GM21576 (cell line): ENCODE measurements around the gene SLC25A38.
A peak's percentile ranks its signal among the peaks of the same experiment; 100 is the strongest.

Experiments
- ATAC-seq: cut with Tn5 transposase; IDR thresholded peaks from one replicate; pipeline ENCODE4 v1.9.1; 2021; ENCODE audit warnings: mild to moderate bottlenecking, moderate library complexity; ENCODE audit not compliant: unreplicated experiment

SLC25A38 gene

DNA sequence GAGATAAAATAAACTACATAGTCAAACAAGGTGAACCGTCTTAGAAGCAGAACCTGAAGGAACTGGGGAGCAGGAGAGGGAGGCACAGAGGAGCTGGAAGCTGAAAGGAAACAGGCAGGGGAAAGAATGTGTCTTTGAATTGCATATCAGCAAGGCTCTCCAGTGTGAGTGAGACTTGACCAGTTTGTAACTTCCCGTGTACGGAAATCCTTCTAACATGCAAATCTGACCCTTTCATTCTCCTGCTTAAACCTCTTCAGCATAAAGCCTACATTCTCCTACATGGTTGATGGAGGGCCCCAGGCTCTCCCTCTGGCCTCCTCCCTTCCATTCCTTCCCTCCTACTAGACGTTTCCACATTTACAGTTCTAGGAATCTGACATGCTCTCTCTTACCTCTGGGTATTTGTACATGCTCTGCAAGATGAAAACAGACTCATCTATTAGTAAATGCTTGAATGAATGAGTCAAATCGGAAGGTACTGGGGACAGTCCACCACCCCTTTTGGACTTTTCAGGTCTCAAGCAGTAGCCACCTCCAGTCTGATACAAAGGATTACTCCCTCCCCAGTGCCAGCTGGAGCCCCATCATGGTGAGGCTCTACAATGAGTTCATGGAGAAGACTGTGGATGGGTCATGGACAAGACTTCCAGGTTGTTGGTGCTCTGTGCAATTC, 6.1 kb upstream of the SLC25A38 start:
- no peak for ATAC-seq

DNA sequence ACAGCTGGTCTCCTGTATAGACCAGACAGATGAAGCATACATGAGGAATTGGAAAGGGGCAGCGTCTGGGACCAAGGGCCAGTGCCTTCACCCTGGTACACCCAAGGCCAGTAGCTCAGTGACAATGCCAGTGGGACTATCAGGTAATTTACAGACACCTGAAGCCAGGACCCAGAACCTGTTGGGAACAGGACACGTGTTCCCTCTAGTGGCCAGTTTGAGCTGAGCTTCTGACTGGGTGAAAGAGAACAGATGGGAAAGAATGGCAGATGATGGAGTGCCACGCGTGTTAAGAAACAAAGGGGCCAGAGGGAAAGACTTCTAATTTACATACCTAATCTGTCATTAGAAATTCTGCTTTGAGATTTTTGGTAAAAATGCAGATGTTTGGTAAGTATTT, 5.1 kb upstream of the SLC25A38 start:
- ATAC-seq = peak; percentile 57

DNA sequence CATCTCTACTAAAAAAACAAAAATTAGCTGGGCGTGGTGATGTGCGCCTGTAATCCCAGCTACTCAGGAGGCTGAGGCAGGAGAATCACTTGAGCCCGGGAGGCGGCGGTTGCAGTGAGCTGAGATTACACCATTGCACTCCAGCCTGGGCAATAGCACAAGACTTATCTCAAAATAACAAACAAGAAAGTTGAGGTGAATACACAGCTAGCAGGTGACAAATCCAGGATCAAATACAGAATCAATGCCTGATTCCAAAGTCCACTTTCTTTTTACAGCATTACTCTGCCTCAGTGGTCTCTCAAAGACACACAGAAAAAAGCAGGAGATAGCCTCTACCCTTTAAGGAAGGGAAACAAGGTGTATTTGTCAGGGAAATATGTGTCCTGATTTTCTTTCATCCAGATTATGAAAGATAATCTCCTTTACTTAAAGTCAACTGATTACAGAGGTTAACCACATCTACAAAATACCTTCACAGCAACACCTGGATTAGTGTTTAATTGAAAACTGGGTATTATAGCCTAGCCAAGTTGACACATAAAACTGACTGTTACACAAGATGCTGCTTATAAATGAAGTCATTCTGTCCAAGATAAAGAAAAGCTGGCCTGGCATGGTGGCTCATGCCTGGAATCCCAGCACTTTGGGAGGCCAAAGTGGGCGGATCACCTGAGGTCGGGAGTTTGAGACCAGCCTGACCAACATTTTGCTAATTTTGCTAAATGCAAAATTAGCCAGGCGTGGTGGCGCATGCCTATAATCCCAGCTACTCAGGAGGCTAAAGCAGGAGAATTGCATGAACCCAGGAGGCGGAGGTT, 4.0 kb upstream of the SLC25A38 start:
- no peak for ATAC-seq

DNA sequence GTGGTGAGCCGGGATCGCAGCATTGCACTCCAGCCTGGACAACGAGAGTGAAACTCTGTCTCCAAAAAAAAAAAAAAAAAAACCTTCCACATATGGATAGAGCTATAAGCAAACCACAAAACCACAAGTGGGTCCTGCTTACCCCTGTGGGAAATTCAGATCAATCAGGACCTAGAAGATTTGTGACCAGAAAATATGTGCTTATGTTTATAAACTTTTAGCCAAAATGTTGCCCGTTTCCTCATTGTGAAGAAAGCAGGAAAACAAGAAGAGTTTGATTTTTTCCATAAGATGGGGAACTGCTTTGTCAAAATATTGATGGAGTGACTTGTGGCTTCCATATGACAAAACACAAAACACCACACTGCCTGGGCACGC, 3.4 kb upstream of the SLC25A38 start:
- no peak for ATAC-seq

DNA sequence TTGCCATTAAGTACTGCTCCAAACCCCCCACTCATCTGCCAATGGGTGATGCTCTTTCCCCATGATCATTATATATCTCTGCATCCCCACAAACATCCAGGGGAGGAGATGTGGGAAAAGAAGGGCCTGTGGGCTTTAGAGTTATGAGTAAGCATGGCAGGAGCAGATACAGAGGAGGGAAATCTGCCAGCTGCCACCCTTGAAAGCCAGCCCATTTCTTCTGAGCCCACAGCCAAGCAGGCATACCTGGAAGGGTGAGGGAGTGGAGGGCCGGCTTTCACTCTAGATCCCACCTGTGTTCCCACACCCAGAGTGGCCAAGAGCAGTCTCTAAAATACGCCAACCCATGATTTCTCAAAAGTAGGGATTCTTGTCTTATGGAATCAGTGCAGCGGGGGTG, 1.7 kb upstream of the SLC25A38 start:
- no peak for ATAC-seq

DNA sequence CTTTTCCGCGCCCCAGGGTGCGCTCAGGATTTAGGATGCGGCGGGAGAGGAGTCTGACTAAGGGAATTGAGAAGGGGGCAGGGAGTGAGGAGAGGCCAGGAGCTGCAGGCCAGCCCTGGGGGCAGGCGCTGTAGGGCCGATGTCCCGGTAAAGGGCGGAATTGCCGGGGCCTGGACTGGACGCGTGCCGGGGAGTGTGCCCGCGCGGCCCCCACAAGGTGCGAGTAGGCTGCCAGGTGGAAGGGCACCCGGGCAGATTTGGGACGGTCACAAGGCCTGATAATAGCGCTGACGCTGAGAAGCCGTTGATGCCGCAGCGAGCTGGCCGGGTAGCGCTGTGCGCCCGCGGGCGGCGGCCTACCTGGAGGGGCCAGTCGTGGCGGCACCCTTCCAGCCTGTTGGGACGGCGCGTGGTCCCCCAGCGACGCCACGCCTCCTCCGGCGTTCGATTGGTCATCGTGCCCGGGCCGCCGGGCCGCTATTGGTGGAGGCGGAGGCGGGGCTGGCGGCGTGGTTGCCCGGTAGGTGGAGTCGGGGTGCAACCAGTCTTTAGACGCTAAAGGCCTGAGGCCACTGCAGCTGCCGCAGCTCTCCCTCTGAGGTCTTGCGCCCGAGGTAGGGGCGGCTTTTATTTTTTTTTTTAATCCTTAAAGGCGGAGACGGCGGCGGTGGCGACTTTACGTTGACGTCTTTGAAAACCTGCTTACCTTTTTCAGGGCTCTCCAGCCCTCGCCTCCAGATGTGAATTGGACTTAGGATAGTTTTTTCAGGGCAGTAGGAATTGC, 903 bp downstream of the SLC25A38 start:
- ATAC-seq = peak; percentile 70

DNA sequence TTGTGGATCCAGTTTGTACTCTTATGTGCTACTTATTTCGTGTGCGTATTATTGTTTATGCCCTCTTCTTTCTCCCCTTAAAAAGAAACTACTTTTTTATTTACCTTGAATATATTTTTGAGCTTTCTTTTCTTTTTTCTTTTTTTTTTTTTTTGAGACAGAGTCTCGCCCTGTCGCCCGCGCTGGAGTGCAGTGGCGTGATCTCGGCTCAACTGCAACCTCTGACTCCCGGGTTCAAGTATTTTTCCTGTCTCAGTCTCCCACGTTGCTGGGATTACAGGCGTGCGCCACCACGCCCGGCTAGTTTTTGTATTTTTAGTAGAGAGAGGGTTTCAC, 1.5 kb downstream of the SLC25A38 start:
- no peak for ATAC-seq

DNA sequence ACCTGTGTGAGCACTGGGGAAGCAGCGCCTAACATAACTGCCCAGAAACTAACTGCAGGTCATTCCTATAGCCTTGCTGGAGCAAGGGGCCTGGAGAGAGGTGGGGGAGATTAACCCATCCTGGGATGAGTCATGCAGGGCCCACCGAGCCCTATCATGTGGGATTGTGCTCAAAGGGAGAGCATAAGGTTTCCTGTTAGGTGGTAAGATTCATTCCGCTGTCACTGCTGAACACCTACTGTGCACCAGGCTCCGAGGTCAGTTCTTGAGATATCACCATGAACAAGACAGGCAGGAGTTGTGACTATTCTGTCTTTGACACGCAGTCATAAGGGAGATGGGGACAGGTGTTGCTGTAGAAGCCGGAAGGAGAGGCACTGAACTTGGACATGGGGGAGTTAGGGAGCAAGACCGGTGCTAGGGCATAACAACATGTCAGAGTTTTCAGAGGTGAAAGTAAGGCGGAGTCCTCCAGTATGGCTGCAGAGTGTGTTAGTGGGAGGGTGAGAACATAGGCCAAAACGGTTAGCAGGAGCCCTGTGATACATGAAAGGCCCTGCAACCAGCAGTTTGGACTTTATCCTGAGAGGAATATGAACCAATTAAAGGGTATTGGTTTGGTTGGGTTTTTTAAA, 2.4 kb downstream of the SLC25A38 start:
- ATAC-seq = no peak

DNA sequence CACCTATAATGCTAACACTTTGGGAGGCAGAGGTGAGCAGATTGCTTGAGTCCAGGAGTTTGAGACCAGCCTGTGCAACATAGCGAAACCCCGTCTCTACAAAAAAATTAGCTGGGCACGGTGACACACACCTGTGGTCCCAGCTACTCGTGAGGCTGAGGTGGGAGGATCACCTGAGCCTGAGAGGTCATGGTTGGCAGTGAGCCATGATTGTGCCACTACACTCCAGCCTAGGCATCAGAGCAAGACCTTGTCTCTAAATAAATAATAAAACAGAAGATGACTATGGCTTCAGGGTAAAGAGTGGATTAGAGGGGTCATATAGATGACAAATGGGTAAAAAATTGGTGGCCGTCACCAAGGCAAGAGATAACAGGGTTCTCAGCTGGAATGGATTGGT, 3.1 kb downstream of the SLC25A38 start:
- no peak for ATAC-seq

DNA sequence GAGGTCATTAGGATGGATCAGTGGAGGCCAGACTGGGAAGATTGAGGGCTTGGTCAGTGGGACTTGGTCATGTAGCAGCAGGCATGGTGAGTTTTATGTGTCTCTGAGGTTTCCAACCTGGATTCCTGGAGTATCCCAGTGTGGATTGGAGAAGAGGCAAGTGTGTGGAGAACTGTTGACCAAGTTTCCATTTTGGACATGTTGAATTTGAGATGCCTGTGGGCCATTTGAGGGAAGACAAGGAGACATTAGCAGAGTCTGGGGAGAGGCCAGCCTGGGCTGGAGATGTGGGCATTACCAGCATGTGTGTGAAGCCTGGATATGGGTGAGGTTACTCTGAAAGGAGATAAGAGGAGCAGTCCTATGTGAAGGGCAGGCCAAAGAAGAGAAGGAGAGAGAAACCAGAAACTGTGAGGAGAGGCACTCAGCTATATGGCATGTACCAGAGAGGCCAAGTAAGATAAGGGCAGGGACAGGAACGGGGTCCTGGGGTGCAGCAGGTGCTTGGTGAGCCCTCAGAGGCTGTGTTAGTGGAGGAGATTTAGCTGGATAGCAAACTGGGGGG, 4.3 kb downstream of the SLC25A38 start:
- ATAC-seq = no peak

DNA sequence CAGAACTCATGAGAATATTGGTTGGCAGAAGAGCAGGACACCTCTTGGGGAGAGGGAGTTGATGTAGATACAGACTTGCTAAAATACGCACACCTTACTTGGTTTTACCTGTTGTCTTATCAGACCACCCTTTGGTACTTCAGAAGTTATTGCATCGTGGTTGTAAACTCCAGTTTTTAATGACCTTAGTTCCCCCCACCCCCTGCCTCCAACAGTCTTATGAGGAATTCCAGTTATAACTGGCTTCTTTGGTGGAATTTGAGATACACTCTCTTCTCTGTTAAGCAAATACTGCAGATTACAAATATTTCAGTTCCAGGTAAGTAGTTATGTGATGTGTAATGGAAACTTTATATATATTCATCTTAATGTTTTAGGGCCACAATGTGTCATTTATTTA, 5.0 kb downstream of the SLC25A38 start:
- ATAC-seq = no peak

DNA sequence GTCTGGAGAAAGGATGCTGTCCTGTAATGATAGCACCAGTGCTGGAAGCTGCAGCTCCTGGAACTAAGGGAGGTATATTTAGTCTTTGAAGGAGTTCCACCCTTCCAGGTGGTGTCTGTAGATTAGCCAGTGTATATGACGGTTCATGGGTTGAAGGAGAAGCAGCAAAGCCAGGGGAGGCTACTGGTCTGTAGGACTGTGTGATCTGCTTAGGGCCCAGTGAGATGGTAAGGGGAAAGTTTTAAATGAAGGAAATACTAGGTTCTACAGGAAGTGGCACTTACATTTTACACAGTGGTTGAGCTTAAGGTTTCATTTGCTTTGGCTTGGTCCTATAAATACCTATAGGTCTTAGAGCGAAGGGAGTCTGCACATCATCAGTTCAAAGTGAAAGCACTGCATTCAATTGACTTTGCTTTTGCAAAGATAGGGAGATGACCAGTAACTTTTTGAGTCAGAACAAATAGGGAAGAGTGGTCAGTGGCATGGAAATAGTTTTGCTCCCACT, 5.6 kb downstream of the SLC25A38 start:
- peak; percentile 79 for ATAC-seq

DNA sequence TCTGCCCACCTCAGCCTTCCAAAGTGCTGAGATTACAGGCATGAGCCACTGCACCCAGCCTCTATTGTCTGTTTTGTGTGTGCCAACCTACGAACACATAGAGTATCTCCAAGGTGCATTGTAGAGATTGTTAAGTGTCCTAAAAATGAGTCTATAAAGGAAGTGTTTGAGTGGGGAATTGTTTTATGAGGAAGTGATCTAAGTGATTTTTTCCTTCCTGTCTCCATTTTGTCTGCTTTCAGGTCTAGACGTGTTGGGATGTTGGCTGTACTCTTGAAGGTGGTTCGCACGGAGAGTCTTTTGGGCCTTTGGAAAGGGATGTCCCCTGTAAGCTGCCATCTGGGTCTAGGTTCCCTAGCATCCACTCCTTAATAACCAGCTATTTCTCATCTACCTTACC, 7.0 kb downstream of the SLC25A38 start:
- ATAC-seq = no peak

DNA sequence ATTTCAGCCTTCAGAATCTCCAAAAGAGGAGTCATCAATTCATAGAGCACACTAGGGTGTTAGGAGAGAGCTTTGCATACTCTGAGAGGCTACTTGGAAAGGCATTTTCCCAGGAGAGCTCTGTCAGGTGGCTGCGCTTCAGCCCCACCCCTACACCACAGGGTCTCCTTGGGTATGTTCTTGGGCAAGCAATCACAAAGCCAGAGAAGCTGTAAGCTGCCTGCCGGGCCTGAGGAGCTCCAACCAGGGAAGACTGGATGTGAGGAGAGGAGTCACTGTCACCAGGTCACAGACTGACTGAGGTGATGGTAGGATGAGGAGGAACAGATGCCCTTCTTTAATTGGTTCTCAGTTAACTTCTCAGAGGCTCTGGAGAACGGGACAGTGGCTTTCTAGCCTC, 13.5 kb downstream of the SLC25A38 start:
- ATAC-seq = no peak

DNA sequence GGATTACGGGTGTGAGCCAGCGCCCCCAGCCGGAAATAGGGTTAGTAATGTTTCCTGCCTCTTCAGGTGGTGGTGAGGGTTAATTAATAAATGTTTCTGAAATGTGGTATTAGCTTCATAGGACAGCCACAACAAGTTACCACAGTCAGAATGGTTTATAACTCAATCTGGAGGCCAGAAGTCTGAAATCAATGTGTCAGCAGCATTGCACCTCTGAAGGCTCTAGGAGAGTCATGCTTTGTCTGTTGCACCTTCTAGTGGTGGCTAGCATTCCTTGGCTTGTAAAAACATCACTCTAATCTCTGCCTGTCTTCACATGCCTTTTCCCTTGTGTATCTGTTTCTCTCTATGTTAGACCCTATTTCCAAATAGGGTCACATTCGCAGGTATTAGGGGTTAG, 15.5 kb downstream of the SLC25A38 start:
- no peak for ATAC-seq

DNA sequence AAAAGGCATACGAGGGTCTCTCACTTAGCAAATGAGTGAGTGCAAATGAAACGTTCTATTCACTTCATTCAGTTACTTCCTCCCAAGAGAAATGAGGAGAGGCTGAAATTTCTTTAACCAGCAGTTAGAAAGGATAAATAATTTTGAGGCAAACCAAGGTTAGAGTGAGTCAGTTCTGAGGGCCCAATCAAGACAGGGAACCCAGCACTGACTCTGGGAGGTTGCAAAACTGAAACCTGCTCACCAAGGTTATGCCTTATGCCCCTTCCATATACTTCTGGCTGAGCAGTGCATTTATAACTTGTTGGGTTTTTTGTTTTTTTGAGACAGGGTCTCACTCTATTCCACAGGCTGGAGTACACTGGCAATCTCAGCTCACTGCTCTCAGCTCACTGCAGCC, 18.8 kb downstream of the SLC25A38 start:
- no peak for ATAC-seq

DNA sequence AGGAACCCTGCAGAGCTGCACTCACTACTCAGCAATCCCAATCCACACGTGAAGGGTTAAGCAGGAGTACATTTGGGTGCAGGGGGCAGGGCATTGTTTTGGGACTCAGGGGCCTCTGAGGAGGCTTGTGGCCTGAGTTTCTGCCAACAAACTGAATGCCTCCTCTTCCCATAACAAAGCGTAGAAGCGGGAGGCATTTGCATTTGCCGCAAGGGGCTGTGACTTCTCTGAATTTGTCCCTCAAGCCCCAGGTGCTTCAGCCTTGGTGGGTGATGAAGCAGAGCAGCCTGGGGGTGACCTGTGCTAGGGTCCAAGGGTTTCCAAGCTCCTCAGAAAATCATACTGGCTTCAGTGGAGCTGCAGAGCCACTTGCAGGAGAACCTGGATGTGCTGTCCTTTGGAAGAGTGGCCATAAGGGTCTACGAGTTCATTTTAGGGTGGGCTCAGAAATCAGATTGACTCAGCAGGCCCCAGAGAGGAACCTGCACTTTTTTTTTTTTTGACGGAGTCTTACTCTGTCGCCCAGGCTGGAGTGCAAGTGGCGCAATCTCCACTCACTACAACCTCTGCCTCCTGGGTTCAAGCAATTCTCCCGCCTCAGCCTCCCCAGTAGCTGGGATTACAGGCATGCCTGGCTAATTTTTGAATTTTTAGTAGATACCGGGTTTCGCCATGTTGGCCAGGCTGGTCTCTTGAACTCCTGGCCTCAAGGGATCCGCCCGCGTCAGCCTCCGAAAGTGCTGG, 21.9 kb downstream of the SLC25A38 start:
- no peak for ATAC-seq

DNA sequence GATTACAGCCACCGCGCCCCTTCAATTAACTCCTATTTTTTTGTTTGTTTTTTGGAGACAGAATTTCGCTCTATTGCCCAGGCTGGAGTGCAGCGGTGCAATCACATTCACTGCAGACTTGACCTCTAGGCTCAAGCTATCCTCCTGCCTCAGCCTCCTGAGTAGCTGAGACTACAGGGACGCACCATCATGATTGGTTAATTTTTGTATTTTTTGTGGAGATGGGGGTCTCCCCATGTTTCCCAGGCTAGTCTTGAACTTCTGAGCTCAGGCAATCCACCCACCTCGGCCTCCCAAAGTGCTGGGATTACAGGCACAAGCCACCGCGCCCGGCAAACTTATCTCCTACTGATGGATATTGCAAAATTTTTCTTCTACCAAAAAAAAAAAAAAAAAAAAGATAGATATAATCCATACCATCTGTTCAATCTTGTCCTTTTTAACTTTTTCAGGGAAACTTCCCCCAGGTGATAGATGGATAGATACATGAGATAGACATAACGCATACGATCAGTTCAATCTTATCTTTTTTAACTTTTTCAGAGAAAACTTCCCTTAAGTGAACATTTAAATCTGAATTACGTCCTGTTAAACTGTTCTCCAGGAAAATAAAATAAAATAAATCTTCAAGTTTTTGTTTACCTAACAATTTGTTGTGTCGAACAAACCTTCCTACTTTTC, 22.7 kb downstream of the SLC25A38 start:
- no peak for ATAC-seq

DNA sequence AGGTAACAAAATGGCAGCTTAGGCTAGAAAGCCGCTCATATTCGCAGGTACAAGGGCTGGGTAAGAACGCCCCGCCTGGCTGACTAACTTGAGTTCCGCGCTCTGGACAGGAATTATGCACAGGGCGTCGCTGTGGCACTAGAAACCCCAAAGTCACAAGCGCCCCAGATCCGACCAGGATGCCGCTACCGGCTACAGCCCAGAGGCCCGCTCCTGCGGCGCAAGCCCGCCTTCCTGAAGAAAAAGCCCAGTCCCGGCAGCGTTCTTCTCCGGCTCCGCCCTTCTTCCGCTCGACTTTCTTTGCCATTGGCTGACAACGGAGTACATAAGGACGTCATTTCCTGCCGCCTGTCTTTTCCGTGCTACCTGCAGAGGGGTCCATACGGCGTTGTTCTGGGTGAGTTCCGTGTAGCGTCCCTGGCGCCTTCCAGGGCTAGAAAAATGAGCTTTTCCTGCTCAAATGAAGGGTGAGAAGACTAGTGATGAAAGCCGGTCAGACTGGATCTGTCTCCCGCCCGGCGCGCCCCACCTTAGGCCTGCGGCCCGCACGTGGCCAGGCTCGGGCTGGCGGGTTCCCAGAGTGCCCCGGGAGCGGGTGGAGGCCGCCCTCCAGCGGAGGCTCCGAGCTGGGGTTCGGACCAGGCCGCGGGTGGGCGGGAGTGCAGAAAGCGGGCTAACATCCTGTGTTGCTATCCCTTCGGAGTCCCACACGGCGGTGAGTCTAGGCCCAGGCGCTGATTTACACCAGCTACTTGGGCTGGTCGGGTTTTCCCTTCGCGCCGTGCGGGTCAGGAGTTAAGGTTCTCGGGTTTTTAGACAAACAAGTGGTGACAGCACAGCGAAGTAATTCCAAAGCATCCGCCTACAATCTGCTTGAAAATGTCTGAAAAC, 23.4 kb downstream of the SLC25A38 start, which contains the start of gene RPSA:
RPSA (plus strand) TSS at position 353 of the 891 bp plus-strand sequence. CDS start 934 bp downstream, outside the sequence.
- peak; percentile 94 for ATAC-seq
